NCI-H2196 (cell line): ENCODE results near the gene DNAJB8.
A peak's percentile ranks its signal among the peaks of the same experiment; 100 is the strongest.

Experiments used
- DNase-seq: peaks from one replicate; lab custom pipeline; 2025; ENCODE audit not compliant: unreplicated experiment; lab: John Stamatoyannopoulos, UW

The DNAJB8 gene

GRCh38 chr3:128466840-128467541 is at the start of gene DNAJB8:
Gene DNAJB8 (minus strand): TSS chr3:128466890. CDS start chr3:128463245, 3,645 bp downstream.
- no peak for DNase-seq

GRCh38 chr3:128515967-128516366 is 49.3 kb upstream of the DNAJB8 start:
- no peak for DNase-seq

DNA sequence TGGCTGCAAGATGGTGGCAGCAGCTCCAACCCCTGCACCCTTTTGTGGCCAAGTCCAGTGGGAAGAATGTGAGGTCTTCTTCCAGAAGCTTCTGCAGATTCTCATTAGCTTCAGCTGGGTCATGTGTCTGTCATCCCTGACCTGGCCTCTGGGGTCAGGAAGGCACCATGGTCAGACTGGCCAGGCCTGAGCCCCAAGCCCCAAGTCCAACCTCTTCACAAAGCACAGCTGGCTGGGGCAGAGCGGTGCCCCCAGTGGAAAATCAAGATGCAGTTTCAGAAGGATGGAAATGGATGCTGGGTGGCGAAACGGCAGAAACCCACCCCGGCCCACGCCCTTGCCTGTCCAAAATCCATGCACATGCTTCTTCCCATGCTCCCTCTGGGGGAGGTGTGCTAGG is 42.2 kb upstream of the DNAJB8 start:
- no peak for DNase-seq

- DNase-seq: peak; percentile 61
These were observed 40.1 kb upstream of the DNAJB8 start for GRCh38 chr3:128506754-128507153.

DNA sequence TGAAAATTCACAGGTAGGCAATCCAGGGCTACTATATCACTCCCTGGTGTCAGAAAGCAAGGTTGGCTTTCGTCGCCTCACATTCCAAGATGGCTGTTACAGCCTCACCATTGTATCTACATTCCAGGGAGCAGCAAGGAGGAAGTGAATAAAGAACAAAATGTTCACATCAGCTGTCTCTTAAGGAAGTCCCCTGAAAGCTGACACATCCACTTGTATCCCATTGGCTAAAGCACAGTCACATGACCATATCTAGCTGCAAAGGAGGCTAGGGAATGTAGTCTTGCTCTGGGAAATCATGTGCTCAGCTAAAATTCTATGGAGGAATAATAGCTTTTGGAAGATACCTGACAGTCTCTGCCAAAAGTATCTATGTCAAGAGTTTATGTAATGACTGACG is 39.1 kb upstream of the DNAJB8 start:
- no peak for DNase-seq

- DNase-seq: no peak
These were observed 38.5 kb upstream of the DNAJB8 start for GRCh38 chr3:128504963-128505730.

- no peak for DNase-seq
These were observed 37.8 kb upstream of the DNAJB8 start for GRCh38 chr3:128504533-128504915.

- no peak for DNase-seq
These were observed 37.3 kb upstream of the DNAJB8 start for GRCh38 chr3:128503751-128504532.

GRCh38 chr3:128503164-128503651 is 36.5 kb upstream of the DNAJB8 start:
- DNase-seq: no peak

DNA sequence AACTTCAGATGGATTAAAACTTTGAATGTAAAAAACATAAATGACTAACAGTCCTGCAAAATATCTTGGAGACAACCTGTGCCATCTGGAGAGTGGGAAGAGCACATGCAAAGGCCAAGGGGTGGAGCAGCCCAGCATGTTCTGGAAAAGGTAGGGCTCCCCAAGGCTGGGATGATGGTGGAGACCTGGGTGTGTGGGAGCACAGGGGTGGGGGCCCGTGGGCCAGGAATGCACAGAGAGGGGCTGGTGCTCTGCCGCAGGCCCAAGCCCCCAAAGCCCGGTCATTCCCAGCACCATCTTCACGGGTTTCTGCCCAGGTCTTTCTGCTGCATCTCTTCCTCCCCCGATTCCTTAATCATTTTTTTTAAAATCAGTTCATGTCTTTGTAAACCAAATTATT is 36.0 kb upstream of the DNAJB8 start:
- no peak for DNase-seq

GRCh38 chr3:128501431-128501830 is 34.7 kb upstream of the DNAJB8 start:
- no peak for DNase-seq

DNA sequence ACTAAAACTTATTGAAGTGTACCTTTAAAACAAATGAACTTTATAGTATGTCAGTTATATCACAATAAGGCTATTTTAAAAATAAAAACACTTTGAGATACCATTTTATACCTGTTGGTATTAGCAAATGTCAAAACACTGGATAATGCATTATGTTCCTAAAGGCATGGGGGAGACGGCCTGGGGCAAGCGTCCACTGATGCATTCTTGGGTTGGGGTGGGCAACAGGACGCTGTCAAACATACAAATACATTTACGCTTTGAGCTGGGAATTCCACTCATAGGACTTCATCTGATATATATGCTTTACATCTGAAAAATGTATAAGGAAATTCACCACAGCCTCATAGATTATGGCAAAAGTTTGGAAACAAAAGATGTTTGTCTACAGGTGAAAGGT is 33.9 kb upstream of the DNAJB8 start:
- no peak for DNase-seq

- no peak for DNase-seq
These were observed 33.1 kb upstream of the DNAJB8 start for GRCh38 chr3:128499724-128500275.

GRCh38 chr3:128498901-128499530 is 32.3 kb upstream of the DNAJB8 start:
- DNase-seq: no peak

DNA sequence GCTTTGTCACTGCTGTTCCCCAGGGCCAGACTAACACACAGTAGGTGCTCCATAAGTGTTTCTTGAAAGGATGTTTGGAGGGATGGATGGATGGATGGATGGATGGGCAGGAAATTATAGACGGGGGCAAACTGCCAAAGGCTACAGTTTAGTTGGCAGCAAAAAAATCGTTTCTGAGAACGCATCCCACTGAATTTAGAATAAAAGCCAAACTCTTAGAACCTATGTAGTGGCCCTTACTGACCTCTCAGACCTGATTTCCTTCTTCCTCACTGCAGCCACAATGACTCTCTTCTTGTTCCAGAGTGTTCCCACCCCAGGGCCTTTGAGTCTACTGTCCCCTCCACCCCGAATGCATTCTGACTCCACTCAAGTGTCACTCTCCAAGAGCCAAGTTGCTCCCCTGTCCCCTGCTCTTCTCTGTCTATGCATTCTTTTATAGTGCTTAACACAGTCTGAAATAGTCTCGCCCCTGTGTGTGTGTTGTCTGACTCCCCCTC is 31.5 kb upstream of the DNAJB8 start:
- peak; percentile 68 for DNase-seq

DNA sequence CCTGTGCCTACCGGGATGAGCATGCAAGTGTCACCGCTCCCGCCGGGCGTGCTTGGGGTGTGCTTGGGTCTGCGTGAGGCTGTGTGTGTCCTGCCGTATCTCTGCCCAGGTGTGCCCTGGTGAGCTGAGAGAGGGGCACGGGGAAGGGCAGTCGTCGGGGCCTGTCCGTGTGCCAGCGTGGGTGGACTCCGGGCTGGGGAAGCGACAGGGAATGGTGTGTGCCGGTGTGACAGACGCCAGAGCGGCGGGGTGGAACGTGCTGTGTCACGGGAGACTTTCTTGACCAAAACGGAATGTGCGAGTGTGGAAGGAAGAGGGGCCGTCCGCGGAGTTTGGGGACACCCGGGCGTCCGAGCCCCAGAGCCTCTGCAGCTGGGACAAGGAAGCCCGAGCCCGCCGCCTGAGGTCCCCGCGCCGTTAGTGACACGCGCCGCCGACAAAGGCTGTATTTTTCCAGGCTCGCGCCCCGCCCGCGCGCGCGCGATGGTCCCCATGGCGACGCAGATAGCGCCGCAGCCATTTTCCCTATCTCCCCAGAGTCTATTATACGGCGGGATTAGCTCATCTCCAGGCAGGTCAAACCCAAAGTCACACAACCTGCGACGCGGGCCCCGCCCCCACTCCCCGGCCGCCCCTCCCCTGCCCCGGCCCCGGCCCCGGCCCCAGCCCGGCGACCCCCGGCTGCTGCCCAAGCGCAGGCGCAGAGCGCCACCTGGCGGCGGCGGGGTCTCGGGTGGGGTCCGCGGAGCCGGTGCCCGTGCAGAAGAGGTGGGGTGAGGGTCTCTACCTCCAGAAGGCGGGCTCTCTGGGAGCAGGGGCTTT is 30.8 kb upstream of the DNAJB8 start:
- peak; percentile 91 for DNase-seq

DNA sequence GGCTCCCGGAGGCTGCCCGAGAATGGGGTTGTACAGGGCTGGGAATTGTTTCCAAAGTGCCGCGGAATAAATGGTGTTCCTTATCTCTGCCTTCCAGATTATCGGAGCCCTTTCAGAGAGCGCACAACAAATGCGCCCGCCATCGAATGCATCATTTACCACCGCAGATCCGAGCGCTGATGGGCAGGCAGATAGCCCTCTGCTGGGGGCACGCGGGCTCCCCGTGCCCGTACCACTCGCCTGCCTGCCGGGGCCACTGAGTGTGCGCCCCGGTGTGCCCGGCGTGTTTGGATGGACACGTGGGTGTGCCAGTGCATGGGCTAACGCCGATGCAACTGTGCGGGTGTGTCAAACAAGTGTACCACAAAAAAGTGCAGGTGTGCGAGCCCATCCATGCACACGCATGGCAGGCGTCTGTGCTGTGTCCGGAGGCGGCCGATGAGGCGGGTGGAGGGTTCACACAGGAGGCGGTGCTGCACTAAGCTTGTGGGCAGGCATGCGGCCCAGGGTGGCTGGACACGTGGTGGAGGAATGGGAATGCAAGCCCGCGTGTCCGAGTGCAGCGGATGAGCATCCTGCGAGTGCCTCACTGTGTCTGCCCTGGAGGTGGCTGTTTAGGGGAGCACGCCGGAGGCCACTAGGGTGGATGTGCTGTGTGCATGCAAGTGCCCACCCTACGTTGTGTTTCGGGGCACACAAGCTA is 30.1 kb upstream of the DNAJB8 start:
- DNase-seq: no peak

DNA sequence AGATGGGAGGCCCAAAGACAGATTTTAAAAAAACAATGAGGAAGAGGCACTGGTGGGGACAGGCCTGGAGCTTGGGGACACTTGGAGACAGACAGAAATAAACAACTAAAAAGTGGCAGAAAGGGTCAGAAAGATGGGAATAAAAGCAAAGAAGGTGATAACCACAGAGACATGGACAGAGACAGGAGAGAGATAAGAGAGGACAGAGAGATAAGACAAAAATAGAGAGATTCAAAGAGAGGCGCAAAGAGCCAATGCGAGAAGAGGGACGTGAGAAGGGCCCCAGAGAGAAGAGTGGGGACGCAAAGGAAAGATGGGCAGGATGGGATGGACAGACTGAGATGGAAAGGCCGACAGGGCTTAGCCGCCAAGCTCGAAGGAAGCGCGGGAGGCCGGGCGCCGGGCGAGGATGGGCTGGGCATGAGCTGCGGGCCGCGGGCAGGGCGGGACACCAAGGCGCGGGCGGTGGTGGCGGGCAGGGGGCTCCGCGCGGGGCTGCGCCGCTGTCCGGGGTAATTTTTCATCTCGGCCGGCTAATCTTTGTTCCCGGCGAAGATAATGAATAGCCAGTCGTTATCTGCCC is 29.4 kb upstream of the DNAJB8 start:
- no peak for DNase-seq

GRCh38 chr3:128495435-128495970 is 28.8 kb upstream of the DNAJB8 start:
- DNase-seq: no peak
